Right ventricle myocardium inferior (tissue), 1 donor: ENCODE results near the gene PFDN6. TPM values are rescaled to one million over a fixed set of nuclear protein-coding genes. Genes with fewer than 3 reads are reported as not detected.
"Not testable (repeated sequence)": the region's sequence is repeated elsewhere in the genome, so short reads cannot be mapped to it uniquely, and the experiment has no call there.

ENCODE experiments used
- ATAC-seq: fragments of 200-7000 bp; cut with Tn5 transposase; one replicate; pipeline ENCODE4 v1.9.1; 2020; ENCODE audit warnings: mild to moderate bottlenecking, moderate library complexity
- DNase-seq: peaks from one replicate; pipeline ENCODE4 v3.0.0; 2021; ENCODE audit errors: missing footprints
- intact Hi-C: fragments of 100-400 bp; cut with DNase I; formaldehyde crosslinking; loops from one replicate; pipeline ENCODE4 v1.11.0; 2022
- long read RNA-seq: library from polyadenylated mRNA; unstranded; transcript quantifications from one replicate; pipeline ENCODE4 v2.0.0, GENCODE V29; 2021
- total RNA-seq: library from RNA; stranded (reverse); fragmentation: NEBNext Ultra II Directional; extraction: Animal tissue kit (Norgen Biotek cat#: 25700); gene quantifications from one replicate; pipeline ENCODE4 v1.2.1, GENCODE V29; 2021
- donor health status: DM: no; HTN: yes; CAD: no; lungs with severe emphysema.

PFDN6 gene
- total RNA-seq, result 57.8 TPM
- long read RNA-seq, partial matches to known transcripts, result 1 of 2 reads
- long read RNA-seq, other reads (novel, unspliced or antisense), result 1 of 2 reads

- ATAC-seq (peak; percentile 95), DNase-seq (peak; percentile 86)
- intact Hi-C loops, result loop anchor here (10.0 kb wide), 1 partner anchor 126 kb away; the partner anchor contains the start of genes CUTA and PHF1
Observed at GRCh38 chr6:33288921-33289783, at the start of gene PFDN6, which contains the start of gene WDR46. Gene PFDN6 (plus strand): TSS chr6:33289601. CDS start chr6:33289857, 256 bp downstream. Gene WDR46 (minus strand): TSS chr6:33289239. CDS start chr6:33289170, 69 bp downstream.

GRCh38 chr6:33241968-33242367 lies 47.4 kb upstream of the PFDN6 start:
- intact Hi-C loops, result no loop called here
- no peak for DNase-seq
- ATAC-seq, result no peak

- DNase-seq (no peak), ATAC-seq (no peak)
- intact Hi-C loops, result no loop called here
Observed at GRCh38 chr6:33243476-33243875, 45.9 kb upstream of the PFDN6 start.

- intact Hi-C loops, result loop anchor here (1.0 to 5.0 kb wide), 6 partner anchors 39 to 361 kb away; partner anchors contain the start of genes RING1, RXRB and SLC39A7
- DNase-seq, result peak; percentile 95
- ATAC-seq, result peak; percentile 79
Observed at GRCh38 chr6:33247977-33248642, 41.3 kb upstream of the PFDN6 start.

GRCh38 chr6:33248643-33248931 lies 40.8 kb upstream of the PFDN6 start:
- DNase-seq (no peak), ATAC-seq (peak; percentile 3)
- intact Hi-C loops, result loop anchor here (1.0 to 5.0 kb wide), 6 partner anchors 40 to 361 kb away; partner anchors contain the start of genes RING1, RXRB and SLC39A7

- ATAC-seq (peak; percentile 97), DNase-seq (peak; percentile 98)
- intact Hi-C loops, result loop anchor here (1.0 to 5.0 kb wide), 6 partner anchors 40 to 362 kb away; partner anchors contain the start of genes RING1, RXRB and SLC39A7
Observed at GRCh38 chr6:33248932-33249731, 40.3 kb upstream of the PFDN6 start.

- intact Hi-C loops, result loop anchor here (2.0 to 5.0 kb wide), 4 partner anchors 41 to 363 kb away; partner anchors contain the start of genes RING1, RXRB and SLC39A7
- DNase-seq (no peak), ATAC-seq (peak; percentile 0)
Observed at GRCh38 chr6:33249732-33250630, 39.4 kb upstream of the PFDN6 start.

GRCh38 chr6:33250731-33251130 lies 38.7 kb upstream of the PFDN6 start:
- ATAC-seq (no peak), DNase-seq (no peak)
- intact Hi-C loops, result no loop called here

GRCh38 chr6:33251395-33252012 lies 37.9 kb upstream of the PFDN6 start:
- intact Hi-C loops, result no loop called here
- no peak for ATAC-seq
- DNase-seq, result no peak

GRCh38 chr6:33252759-33253158 lies 36.6 kb upstream of the PFDN6 start:
- ATAC-seq (no peak), DNase-seq (no peak)
- intact Hi-C loops, result no loop called here

- DNase-seq, result no peak
- no peak for ATAC-seq
- intact Hi-C loops, result no loop called here
Observed at GRCh38 chr6:33254591-33254990, 34.8 kb upstream of the PFDN6 start.

- intact Hi-C loops, result no loop called here
- ATAC-seq (no peak), DNase-seq (no peak)
Observed at GRCh38 chr6:33259032-33259431, 30.4 kb upstream of the PFDN6 start.

- ATAC-seq, intact Hi-C loops: not testable (repeated sequence)
Observed at GRCh38 chr6:33262490-33262889, 26.9 kb upstream of the PFDN6 start.

GRCh38 chr6:33264015-33264414 lies 25.4 kb upstream of the PFDN6 start:
- DNase-seq (no peak), ATAC-seq (peak; percentile 32)
- intact Hi-C loops, result no loop called here

More at GRCh38 chr6:33262490-33262889, 26.9 kb upstream of the PFDN6 start:
- DNase-seq, result not testable (repeated sequence)

- ATAC-seq (no peak), DNase-seq (no peak)
- intact Hi-C loops, result no loop called here
Observed at GRCh38 chr6:33271117-33271467, 18.3 kb upstream of the PFDN6 start.

GRCh38 chr6:33271468-33272274 lies 17.7 kb upstream of the PFDN6 start, which contains the start of the genes RPS18 and VPS52:
Gene RPS18 (plus strand): TSS chr6:33272075. CDS start chr6:33272120, 45 bp downstream.
Gene VPS52 (minus strand): TSS chr6:33271876. CDS start chr6:33271675, 201 bp downstream.
- ATAC-seq (peak; percentile 96), DNase-seq (peak; percentile 95)
- intact Hi-C loops, result loop anchor here (2.0 kb wide), 1 partner anchor 45 kb away; the partner anchor contains the start of gene ZBTB22
